HG03520 (cell line): ENCODE data around the gene SRGAP1.

Experiments used
- ATAC-seq: cut with Tn5 transposase; IDR thresholded peaks from one replicate; pipeline ENCODE4 v1.9.1; 2021; ENCODE audit warnings: mild to moderate bottlenecking, moderate library complexity; ENCODE audit not compliant: unreplicated experiment

SRGAP1 gene

GRCh38 chr12:63961048-63961447, 116.5 kb downstream of the SRGAP1 start:
- no peak for ATAC-seq

- no peak for ATAC-seq
Observed at GRCh38 chr12:63961543-63961942, 117.0 kb downstream of the SRGAP1 start.

- ATAC-seq: no peak
Observed at GRCh38 chr12:63963868-63964267, 119.4 kb downstream of the SRGAP1 start.

GRCh38 chr12:63964301-63964700, 119.8 kb downstream of the SRGAP1 start:
- no peak for ATAC-seq

GRCh38 chr12:63965936-63966605, 121.6 kb downstream of the SRGAP1 start:
- ATAC-seq: no peak

- no peak for ATAC-seq
Observed at GRCh38 chr12:63966606-63966975, 122.1 kb downstream of the SRGAP1 start.

GRCh38 chr12:63967358-63968145, 123.1 kb downstream of the SRGAP1 start:
- ATAC-seq: no peak

- no peak for ATAC-seq
Observed at GRCh38 chr12:63968673-63969072, 124.2 kb downstream of the SRGAP1 start.

GRCh38 chr12:63976902-63977395, 132.4 kb downstream of the SRGAP1 start:
- no peak for ATAC-seq

GRCh38 chr12:63977441-63977840, 132.9 kb downstream of the SRGAP1 start:
- no peak for ATAC-seq

- no peak for ATAC-seq
Observed at GRCh38 chr12:63978519-63978918, 134.0 kb downstream of the SRGAP1 start.

GRCh38 chr12:63980211-63980610, 135.7 kb downstream of the SRGAP1 start:
- ATAC-seq: no peak

GRCh38 chr12:63981343-63981742, 136.8 kb downstream of the SRGAP1 start:
- ATAC-seq: no peak

GRCh38 chr12:63982604-63983295, 138.2 kb downstream of the SRGAP1 start:
- no peak for ATAC-seq

- no peak for ATAC-seq
Observed at GRCh38 chr12:63985456-63985855, 141.0 kb downstream of the SRGAP1 start.

- no peak for ATAC-seq
Observed at GRCh38 chr12:63985945-63986344, 141.4 kb downstream of the SRGAP1 start.

- no peak for ATAC-seq
Observed at GRCh38 chr12:63989301-63989845, 144.9 kb downstream of the SRGAP1 start.

- ATAC-seq: no peak
Observed at GRCh38 chr12:63990828-63991547, 146.5 kb downstream of the SRGAP1 start.

- ATAC-seq: no peak
Observed at GRCh38 chr12:63994704-63995103, 150.2 kb downstream of the SRGAP1 start.

- no peak for ATAC-seq
Observed at GRCh38 chr12:63995512-63995911, 151.0 kb downstream of the SRGAP1 start.

- ATAC-seq: no peak
Observed at GRCh38 chr12:63996556-63996955, 152.1 kb downstream of the SRGAP1 start.
